Activated CD8-positive, alpha-beta memory T cell treated with anti-CD3 and anti-CD28 coated beads, Interleukin-2, amount 50 U/mL, for 1 hour (primary cell): ENCODE data around the gene FOXA3.

Experiments used
- DNase-seq: peaks from one replicate; pipeline ENCODE4 v3.0.0-alpha.2; 2020; ENCODE audit errors: extremely low read depth

FOXA3 gene

GRCh38 chr19:45919678-45920077 is 55.6 kb downstream of the FOXA3 start:
- DNase-seq = no peak

- no peak for DNase-seq
Observed at GRCh38 chr19:45920458-45920857, 56.3 kb downstream of the FOXA3 start.

GRCh38 chr19:45922281-45922680 is 58.2 kb downstream of the FOXA3 start:
- DNase-seq = no peak
